Mucosa of gallbladder (tissue), 1 donor: Measurements from ENCODE around the gene TMEM131. TPM values are rescaled to one million over a fixed set of nuclear protein-coding genes. Genes with fewer than 3 reads are reported as not detected.

Experiments
- DNase-seq: peaks from one replicate; pipeline ENCODE4 v3.0.0-alpha.2; 2020; ENCODE audit warnings: low spot score
- total RNA-seq: library from RNA; stranded (reverse); gene quantifications from one replicate; pipeline ENCODE4 v1.2.1, GENCODE V29; 2021
- donor health status: DM: no; HTN: no; CAD: no.

The TMEM131 gene
- total RNA-seq, 1 donor from 2014 or later: 52.8 TPM

- DNase-seq: no peak
Measured at GRCh38 chr2:97991081-97991856, 4.5 kb downstream of the TMEM131 start.

DNA sequence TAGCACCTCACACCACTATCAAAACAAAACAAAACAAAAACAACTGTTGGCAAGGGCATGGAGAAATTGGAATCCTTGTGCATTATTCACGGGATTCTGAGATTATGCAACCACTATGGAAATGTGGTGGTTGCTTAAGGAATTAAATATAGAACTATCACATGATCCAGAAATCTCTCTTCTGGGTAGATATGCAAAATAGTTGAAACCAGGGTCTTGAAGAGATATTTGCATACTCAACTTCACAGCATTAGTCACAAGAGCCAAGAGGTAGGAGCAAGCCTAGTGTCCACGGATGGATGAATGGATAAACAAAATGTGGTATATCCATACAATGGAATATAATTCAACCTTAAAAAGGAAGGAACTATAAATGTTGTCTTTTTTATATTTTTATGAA lies 7.0 kb downstream of the TMEM131 start:
- DNase-seq: no peak

DNA sequence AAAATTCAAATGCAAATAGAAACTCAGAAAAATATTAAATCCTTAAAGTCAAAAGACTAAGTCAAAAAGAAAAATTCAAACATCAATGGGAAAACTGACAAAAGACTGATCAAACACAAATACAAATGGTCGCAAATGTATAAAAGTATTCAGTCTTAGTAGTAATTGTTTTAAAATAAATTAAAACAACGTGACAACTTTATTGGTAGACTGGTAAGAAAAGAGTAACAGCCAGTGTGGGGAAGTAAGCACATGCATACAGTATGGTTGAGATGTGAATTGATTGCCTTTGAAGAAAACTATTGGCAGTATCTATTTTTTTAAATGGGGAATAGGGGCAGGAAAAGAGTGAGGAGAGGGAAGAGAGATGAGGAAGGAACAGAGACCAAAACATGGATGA lies 9.8 kb downstream of the TMEM131 start:
- no peak for DNase-seq

GRCh38 chr2:97983698-97984097 lies 12.1 kb downstream of the TMEM131 start:
- no peak for DNase-seq

DNA sequence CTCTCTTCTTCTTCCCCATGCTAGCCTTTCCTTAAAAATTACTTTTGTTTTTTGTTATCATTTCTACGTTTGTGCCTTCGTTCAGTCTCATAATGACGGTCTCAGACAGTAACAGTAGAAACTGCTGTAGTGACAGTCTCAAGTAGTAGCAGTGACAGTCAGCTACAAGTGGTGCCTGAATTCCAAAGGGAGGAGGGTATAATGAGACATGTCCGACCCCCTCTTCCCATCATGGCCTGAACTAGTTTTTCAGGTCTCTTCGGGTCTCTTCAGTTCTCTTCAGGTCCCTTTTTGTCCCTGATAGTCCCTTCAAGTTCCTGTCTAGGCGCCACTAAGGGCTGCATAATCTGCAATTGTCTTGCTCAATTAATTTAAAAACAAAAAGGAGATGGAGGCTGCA lies 12.6 kb downstream of the TMEM131 start:
- no peak for DNase-seq

- no peak for DNase-seq
Measured at GRCh38 chr2:97982621-97983020, 13.1 kb downstream of the TMEM131 start.

- no peak for DNase-seq
Measured at GRCh38 chr2:97981961-97982360, 13.8 kb downstream of the TMEM131 start.

- no peak for DNase-seq
Measured at GRCh38 chr2:97979904-97980303, 15.8 kb downstream of the TMEM131 start.

GRCh38 chr2:97974471-97974870 lies 21.3 kb downstream of the TMEM131 start:
- DNase-seq: no peak

- DNase-seq: no peak
Measured at GRCh38 chr2:97970293-97971060, 25.3 kb downstream of the TMEM131 start.

- DNase-seq: no peak
Measured at GRCh38 chr2:97969081-97970067, 26.4 kb downstream of the TMEM131 start.

DNA sequence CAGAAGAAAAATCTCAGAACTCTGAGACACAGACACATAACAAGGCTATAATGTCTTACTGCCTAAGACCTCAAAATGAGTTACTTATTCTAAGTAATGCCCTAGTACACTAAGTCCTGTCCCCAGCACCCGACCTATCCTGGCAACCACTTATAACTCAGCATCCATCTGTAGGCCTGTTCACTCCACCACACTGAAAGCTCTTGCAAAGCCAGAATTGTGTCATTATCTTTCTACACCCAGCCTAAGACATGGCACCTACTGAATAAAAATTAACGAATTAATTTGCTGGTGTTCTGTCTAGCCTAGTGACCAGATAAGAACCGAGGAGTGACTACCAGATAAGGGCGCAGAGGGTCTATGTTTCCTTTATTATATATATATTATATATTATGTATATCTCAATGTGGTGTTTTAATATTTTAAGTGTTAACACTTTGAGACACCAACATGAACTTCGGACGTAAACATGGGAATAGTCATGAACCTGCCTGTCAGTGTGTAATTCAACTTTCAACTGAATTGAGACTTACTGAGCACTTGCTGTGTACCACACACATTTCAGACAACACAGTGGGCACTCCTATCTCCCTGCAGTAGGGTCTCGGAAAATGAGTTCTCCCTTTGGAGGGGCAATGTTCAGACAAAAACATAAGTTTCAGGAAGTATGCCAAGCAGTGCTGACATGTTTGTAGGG lies 27.7 kb downstream of the TMEM131 start:
- DNase-seq: no peak

DNA sequence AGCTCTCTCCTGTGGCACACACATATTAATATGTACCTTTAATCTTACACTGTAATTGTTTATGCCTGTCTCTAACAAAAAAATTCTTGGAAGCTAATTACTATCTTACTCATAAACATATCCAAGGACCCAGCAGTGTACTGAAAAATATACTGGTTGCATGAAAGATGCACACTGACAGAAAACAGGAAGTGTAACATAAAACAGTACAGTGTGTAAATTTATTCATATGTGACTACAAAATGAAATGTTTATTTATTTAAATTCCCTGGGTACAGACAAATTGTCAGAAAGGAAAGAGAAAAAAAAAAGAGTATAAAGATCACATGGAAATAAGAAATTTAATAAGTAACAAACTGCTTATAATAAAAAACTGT lies 28.5 kb downstream of the TMEM131 start:
- DNase-seq: no peak

DNA sequence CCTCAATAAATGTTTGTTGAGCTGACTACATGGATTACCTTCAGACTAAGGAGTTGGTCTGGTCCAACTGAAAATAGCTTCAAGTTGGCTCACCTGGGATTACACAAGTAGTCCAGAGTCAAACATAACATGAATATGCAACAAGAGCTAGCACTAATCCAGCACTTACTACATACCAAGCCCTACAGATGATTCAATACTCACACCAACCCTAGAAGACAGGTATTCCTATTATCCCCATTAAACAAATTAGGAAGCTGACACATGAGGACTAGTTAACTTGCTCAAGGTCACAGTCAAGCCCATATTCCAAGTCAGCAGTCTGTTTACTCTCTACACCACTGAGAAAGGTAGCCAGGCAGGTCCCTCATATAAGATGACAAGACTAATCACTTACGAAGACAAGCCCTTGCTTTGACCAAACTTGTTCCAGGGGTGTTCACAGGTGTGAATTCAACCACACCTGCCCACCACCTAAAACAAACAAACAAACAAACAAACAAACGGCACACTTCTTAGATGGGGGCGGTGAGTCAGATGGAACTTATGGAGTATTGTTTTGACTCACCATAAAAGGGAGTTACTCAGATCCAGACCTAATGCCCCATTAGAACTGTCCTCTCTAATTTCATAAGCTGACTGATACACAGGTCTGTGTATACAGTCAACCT lies 29.1 kb downstream of the TMEM131 start:
- DNase-seq: no peak

GRCh38 chr2:97965116-97965515 lies 30.6 kb downstream of the TMEM131 start:
- DNase-seq: no peak

GRCh38 chr2:97963880-97964279 lies 31.9 kb downstream of the TMEM131 start:
- DNase-seq: no peak

GRCh38 chr2:97963079-97963406 lies 32.7 kb downstream of the TMEM131 start:
- DNase-seq: no peak

DNA sequence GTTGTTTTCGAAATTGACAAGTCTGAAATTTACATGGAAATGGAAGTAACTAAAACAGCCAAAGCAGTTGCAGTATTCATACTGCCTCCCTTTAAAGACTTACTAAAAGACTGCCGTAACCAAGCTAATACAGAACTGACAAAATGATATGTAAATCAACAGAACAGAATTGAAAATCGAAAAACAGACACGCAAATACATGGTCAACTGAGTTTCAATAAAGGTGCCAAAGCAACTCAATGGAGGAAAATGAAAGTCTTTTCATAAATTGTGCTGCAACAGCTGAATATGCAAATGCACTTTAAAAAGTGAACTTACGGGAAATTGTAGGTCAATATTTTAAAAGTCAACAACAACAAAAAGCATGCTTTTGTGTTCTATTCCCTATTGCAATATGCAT lies 34.2 kb downstream of the TMEM131 start:
- no peak for DNase-seq

DNA sequence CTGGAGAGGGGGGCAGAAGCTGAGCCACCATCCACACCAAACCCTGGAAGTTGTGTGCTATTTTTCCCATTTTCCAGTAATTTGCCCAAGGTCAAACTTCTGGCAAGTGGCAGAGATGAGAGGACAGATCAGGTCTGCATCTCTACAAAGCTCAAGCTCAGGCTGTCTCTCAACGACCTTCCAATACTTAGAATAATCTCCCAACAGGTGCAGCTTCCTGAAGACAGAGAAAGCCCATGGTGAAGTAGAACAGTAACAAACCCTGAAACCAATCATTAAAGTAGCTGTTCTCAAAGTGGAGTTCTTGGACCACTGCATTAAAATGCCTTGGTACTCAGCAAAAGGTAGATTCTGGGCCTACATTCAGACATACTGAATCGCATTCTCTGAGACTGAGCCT lies 37.6 kb downstream of the TMEM131 start:
- DNase-seq: no peak

GRCh38 chr2:97957432-97958183 lies 38.1 kb downstream of the TMEM131 start:
- DNase-seq: no peak
